Skeletal muscle cell (primary cell): ENCODE data around the gene CLGN.

ENCODE experiments used
- DNase-seq: peaks from one replicate; pipeline ENCODE4 v3.0.0-alpha.2; 2010; ENCODE audit warnings: low read depth
- H3K4me3 ChIP-seq: 2 replicates; pipeline ENCODE4 v1.5.1; 2011; ENCODE audit warnings: low read depth, mild to moderate bottlenecking, control low read depth, low read length, moderate library complexity

Gene CLGN

DNA sequence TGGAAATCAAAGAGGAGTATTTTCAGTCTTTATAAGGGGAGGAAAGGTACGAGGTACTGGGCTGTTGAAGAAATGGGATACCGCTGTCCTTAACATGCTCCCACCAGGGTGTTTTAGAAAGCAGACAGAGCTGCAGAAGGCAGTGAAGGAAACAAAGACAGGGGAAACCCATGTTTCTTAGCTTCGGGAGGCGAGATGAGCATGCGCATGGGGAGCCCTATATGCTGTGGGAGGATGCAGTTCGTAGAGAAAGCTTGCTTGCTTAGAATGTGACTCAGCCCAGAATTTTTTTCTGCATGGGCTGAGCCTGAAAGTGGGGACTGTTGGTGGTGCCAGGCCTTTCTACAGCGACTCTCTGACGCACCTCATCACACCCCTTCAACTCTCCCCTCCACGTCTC is 82.8 kb downstream of the CLGN start:
- no peak for DNase-seq
- H3K4me3 ChIP-seq: no peak overlapping the region

DNA sequence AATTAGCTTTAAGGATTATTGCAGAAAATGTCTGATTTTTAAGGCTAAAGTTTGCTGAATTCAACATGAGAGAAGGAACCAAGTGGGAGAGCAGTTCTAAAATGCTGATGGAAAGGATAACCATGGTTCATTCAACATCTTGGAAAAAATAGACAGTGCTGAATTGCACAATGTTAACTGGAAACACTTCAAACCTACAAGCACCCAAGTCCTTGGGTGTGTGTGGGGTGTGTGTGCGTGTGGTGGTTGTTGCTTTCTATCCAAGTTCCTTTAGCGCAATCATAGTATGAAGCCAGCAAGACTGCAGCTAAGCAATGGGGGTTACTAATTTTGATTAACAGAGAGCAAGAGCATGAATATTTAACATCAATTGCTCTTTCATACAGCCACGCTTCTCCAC is 83.3 kb downstream of the CLGN start:
- no peak overlapping the region for H3K4me3 ChIP-seq
- DNase-seq: no peak

DNA sequence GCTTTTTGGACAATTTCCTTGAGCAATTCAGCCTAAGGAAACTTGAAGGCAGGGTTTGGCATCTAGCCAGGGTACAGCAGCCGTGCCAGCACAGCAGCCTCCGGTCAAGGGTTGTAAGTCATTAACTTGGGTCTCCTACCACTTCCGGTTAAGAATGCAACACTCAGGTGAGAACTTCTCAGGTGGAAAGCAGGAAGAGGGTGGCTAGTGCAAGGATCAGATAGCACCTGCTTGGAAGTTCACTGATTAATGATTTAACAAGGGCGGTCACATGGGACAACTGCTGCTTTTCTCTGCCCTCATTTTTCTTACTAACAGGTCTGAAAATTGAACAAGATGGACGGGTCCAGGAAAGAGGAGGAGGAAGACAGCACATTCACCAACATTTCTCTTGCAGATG is 84.1 kb downstream of the CLGN start:
- H3K4me3 ChIP-seq: no peak overlapping the region
- no peak for DNase-seq

DNA sequence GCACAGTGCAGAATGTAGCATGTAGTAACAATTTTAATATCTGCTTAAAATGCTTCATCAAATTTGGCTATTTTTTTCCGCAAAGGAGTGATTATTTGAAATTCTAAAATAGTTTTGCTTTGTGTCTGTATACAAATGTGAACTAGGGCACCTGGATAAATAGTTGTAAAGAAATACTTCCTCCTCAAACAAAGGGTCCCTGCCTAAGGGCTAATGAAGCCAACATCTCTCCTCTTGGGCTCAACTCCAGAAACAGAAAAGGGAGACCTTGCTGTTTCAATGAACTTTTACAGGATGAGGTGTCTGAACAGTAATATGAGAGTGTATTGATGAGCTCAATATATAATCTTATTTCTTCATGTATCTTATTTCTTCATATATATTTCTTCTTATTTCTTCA is 84.8 kb downstream of the CLGN start:
- no peak for DNase-seq
- H3K4me3 ChIP-seq: no peak overlapping the region
